HCT116 (cell line): Measurements from ENCODE around the gene STIM2. TPM values are rescaled to one million over a fixed set of nuclear protein-coding genes. Genes with fewer than 3 reads are reported as not detected.

Source experiments
- ATAC-seq: fragments of 200-7000 bp; cut with Tn5 transposase; 2 replicates; pipeline ENCODE4 v1.9.1; 2020; ENCODE audit warnings: mild to moderate bottlenecking, moderate library complexity
- BruUV-seq: library from RNA; stranded (reverse); fragments of 400-500 nt; replicated peaks from 2 replicates; lab custom pipeline; 2021; lab: Mats Ljungman, UMichigan
- CTCF ChIA-PET: fragments of 300-600 bp; sonication (Branson Sonifier 250); formaldehyde crosslinking; loops from one replicate; lab custom pipeline; 2021; ENCODE audit warnings: antibody characterized with exemption; lab: Charles Lee
- POLR2A ChIA-PET: fragments of 300-600, 350-600 bp; sonication (Branson Sonifier 250); formaldehyde crosslinking; loops from one replicate; lab custom pipeline; 2021; ENCODE audit warnings: antibody characterized with exemption; lab: Charles Lee
- RAD21 ChIA-PET, 2 experiments: fragments of 300-600 bp; sonication (Branson Sonifier 250); formaldehyde crosslinking; loops; one replicate each; lab custom pipeline; 2023; ENCODE audit warnings: low total read pairs in 2 of 2; ENCODE audit not compliant: uncharacterized antibody in 2 of 2, unreplicated experiment in 2 of 2, low non-redundant PET in 1 of 2; lab: Charles Lee
- DNase-seq: peaks from one replicate; pipeline ENCODE4 v3.0.0-alpha.2; 2010; ENCODE audit warnings: low read depth, low spot score
- H2AFZ ChIP-seq: fragments of 200-600 bp; shearing (Covaris generic), sonication (generic); 2 replicates; pipeline ENCODE4 v1.6.1; 2017; ENCODE audit warnings: low read depth, mixed run types, mixed read lengths, antibody characterized with exemption, low read length; ENCODE audit not compliant: poor library complexity, severe bottlenecking
- H3K27ac ChIP-seq: 2 replicates; pipeline ENCODE4 v1.5.1; 2012; ENCODE audit warnings: low read depth, low read length
- H3K27me3 ChIP-seq: fragments of 200-600 bp; sonication (generic); 2 replicates; pipeline ENCODE4 v1.6.1; 2016; ENCODE audit warnings: mixed run types, low read length, mixed read lengths; ENCODE audit not compliant: insufficient read depth
- H3K36me3 ChIP-seq, 2 experiments: fragments of 200-500 bp in 1 of 2; fragments of 200-600 bp in 1 of 2; sonication (Bioruptor generic) in 1 of 2; sonication (generic) in 1 of 2; 2 replicates each; pipeline versions ENCODE4 v1.5.1 to v1.6.1; 2014 to 2016; ENCODE audit warnings: low read length in 2 of 2, inconsistent platforms in 1 of 2, mixed read lengths in 1 of 2, mixed run types in 1 of 2; ENCODE audit not compliant: insufficient read depth in 2 of 2, control insufficient read depth in 1 of 2
- H3K4me1 ChIP-seq, 2 experiments: fragments of 200-600 bp in 1 of 2; sonication (generic) in 1 of 2; 2 replicates each; pipeline versions ENCODE4 v1.5.1 to v1.6.1; 2012 to 2017; ENCODE audit warnings: low read length in 2 of 2, inconsistent platforms in 1 of 2, mild to moderate bottlenecking in 1 of 2, mixed read lengths in 1 of 2, mixed run types in 1 of 2, moderate library complexity in 1 of 2; ENCODE audit not compliant: insufficient read depth in 2 of 2, control insufficient read depth in 1 of 2
- H3K4me2 ChIP-seq: fragments of 200-600 bp; sonication (generic); 2 replicates; pipeline ENCODE4 v1.6.1; 2017; ENCODE audit warnings: mixed run types, low read length, mixed read lengths
- H3K4me3 ChIP-seq, 2 experiments: fragments of 200-600 bp in 1 of 2; sonication (generic) in 1 of 2; replicated peaks in 1 of 2; 2 replicates each; pipeline ENCODE4 v1.5.1; 2011 to 2016; ENCODE audit warnings: low read length in 2 of 2, control low read depth in 1 of 2, low read depth in 1 of 2, mild to moderate bottlenecking in 1 of 2, mixed read lengths in 1 of 2, mixed run types in 1 of 2
- H3K79me2 ChIP-seq: fragments of 200-600 bp; sonication (generic); 2 replicates; pipeline ENCODE4 v1.6.1; 2017; ENCODE audit warnings: mild to moderate bottlenecking, mixed run types, low read length, moderate library complexity, mixed read lengths; ENCODE audit not compliant: insufficient read depth
- H3K9ac ChIP-seq: fragments of 200-600 bp; sonication (generic); 2 replicates; pipeline ENCODE4 v1.6.1; 2016; ENCODE audit warnings: low read length, mixed read lengths
- H3K9me2 ChIP-seq: fragments of 200-600 bp; sonication (generic), shearing (Covaris generic); 2 replicates; pipeline ENCODE4 v1.6.1; 2017; ENCODE audit warnings: mixed run types, mild to moderate bottlenecking, moderate library complexity; ENCODE audit not compliant: insufficient read depth
- H3K9me3 ChIP-seq, 2 experiments: fragments of 200-500 bp in 1 of 2; fragments of 200-600 bp in 1 of 2; sonication (Bioruptor generic) in 1 of 2; sonication (generic) in 1 of 2; 2 replicates each; pipeline ENCODE4 v1.6.1; 2014 to 2017; ENCODE audit warnings: low read length in 2 of 2, mixed read lengths in 2 of 2, inconsistent platforms in 1 of 2, low read depth in 1 of 2, mild to moderate bottlenecking in 1 of 2, mixed run types in 1 of 2, moderate library complexity in 1 of 2; ENCODE audit not compliant: control insufficient read depth in 1 of 2, insufficient read depth in 1 of 2
- H4K20me1 ChIP-seq: fragments of 200-600 bp; sonication (generic), shearing (Covaris generic); 2 replicates; pipeline ENCODE4 v1.6.1; 2017; ENCODE audit warnings: mixed run types, mild to moderate bottlenecking, moderate library complexity; ENCODE audit not compliant: insufficient read depth
- CTCF ChIP-seq, 3 experiments: fragments of 200-600 bp in 1 of 3; sonication (generic) in 1 of 3; IDR thresholded peaks in 2 of 3; conservative IDR thresholded peaks in 1 of 3; 2 replicates each; pipeline ENCODE4 v1.5.1; 2012 to 2017; ENCODE audit warnings: low read depth in 2 of 3, low read length in 2 of 3, antibody characterized with exemption in 1 of 3, borderline replicate concordance in 1 of 3, control low read depth in 1 of 3, mild to moderate bottlenecking in 1 of 3, mixed read lengths in 1 of 3, mixed run types in 1 of 3, moderate library complexity in 1 of 3; ENCODE audit not compliant: insufficient read depth in 1 of 3
- ELF1 ChIP-seq: IDR thresholded peaks from 2 replicates; pipeline ENCODE4 v1.6.1; 2012; ENCODE audit warnings: low read depth, borderline replicate concordance
- EZH2phosphoT487 ChIP-seq: fragments of 200-600 bp; IDR thresholded peaks from 2 replicates; pipeline ENCODE4 v1.6.1; 2018; ENCODE audit warnings: antibody characterized with exemption, borderline replicate concordance
- MAX ChIP-seq: IDR thresholded peaks from 2 replicates; pipeline ENCODE4 v1.6.1; 2012
- RAD21 ChIP-seq: IDR thresholded peaks from 2 replicates; pipeline ENCODE4 v1.6.1; 2012; ENCODE audit warnings: low read depth, mild to moderate bottlenecking
- REST ChIP-seq: IDR thresholded peaks from 2 replicates; pipeline ENCODE4 v1.6.1; 2012; ENCODE audit warnings: low read depth
- SIN3A ChIP-seq: IDR thresholded peaks from 2 replicates; pipeline ENCODE4 v1.6.1; 2012; ENCODE audit warnings: low read depth
- SP1 ChIP-seq: IDR thresholded peaks from 2 replicates; pipeline ENCODE4 v1.6.1; 2012; ENCODE audit warnings: low read depth
- SRF ChIP-seq: IDR thresholded peaks from 2 replicates; pipeline ENCODE4 v1.6.1; 2012; ENCODE audit warnings: low read depth
- YY1 ChIP-seq: IDR thresholded peaks from 2 replicates; pipeline ENCODE4 v1.6.1; 2011; ENCODE audit warnings: low read length, low read depth, moderate library complexity, mild to moderate bottlenecking; ENCODE audit not compliant: insufficient replicate concordance; ENCODE audit errors: extremely low read depth
- intact Hi-C: fragments of 100-400 bp; cut with micrococcal nuclease; formaldehyde crosslinking; loops from 2 replicates; pipeline ENCODE4 v1.10.0; 2022
- total RNA-seq: library from RNA; stranded (reverse); gene quantifications from one replicate; pipeline ENCODE4 v1.2.1, GENCODE V29; 2021; ENCODE audit not compliant: unreplicated experiment

Gene STIM2
- total RNA-seq, 1 experiment from 2014 or later: 65.9 TPM

GRCh38 chr4:27005501-27005900 is 144.9 kb downstream of the STIM2 start (continued):
- TF ChIP-seq YY1: no peak

DNA sequence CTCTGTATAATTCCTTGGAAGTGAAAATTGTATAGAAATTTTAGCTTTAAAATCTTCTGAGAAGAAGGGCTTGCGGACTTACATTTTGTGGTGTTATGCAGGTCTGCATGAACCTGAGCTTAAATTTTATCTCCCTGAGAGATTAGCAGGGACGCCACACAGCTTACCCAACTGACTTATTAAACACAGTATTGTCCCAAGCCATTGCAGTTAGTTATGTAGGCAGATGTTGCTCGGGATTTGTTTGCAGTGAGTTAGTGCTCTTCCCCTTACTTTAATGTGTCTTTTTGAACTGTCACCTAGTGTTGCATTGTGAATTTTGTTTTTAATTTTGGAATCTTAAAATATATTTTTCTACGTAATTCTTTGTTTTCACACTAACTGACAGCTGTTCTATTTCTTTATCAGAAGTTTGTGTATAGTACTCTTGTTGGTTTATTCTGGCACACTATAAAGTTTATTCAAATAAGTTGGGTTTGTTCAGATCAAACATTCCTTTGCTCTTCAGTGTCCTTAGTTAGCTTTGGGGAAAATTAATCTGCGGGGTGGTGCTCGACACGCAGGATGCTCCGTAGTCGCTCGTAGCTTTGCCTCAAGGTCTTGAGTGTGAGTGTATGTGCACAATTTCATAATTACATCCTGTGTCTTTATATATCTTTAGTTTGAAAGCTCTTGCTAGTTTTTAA is 145.4 kb downstream of the STIM2 start:
- Histone ChIP-seq H3K27ac (no peak overlapping the region), H3K9ac (no peak overlapping the region), H3K4me1 (peaks cover 0 to 6% of the 10 kb centered on the region in 2 experiments; a peak in 1 of 4 replicates), H2AFZ (no peak overlapping the region), H3K9me3 (no peaks in the 10 kb centered on the region), H3K36me3 (no peaks in the 10 kb centered on the region; a peak in 1 of 4 replicates), H3K79me2 (no peaks in the 10 kb centered on the region), H3K4me3 (no peak overlapping the region), H4K20me1 (no peaks in the 10 kb centered on the region), H3K27me3 (no peaks in the 10 kb centered on the region), H3K4me2 (no peak overlapping the region), H3K9me2 (no peaks in the 10 kb centered on the region)
- DNase-seq (no peak), ATAC-seq (no peak)
- intact Hi-C loops: loop anchor here (10.0 kb wide), 3 partner anchors 211 to 421 kb away; partner anchors contain the start of gene TBC1D19
- ChIA-PET POLR2A (no interaction called here), RAD21 (no interaction called here), CTCF (no interaction called here)
- TF ChIP-seq REST: no peak
- TF ChIP-seq EZH2phosphoT487: no peak
- no peak for TF ChIP-seq YY1
- TF ChIP-seq RAD21: no peak
- TF ChIP-seq SRF: no peak
- TF ChIP-seq MAX: no peak
- no peak for TF ChIP-seq SP1
- TF ChIP-seq CTCF (IDR thresholded peaks at IDR 0.05 in 2 of 3, conservative IDR thresholded peaks at IDR 0.05 in 1 of 3; ENCODE audit: borderline replicate concordance in 1 of 3, insufficient read depth in 1 of 3, low read depth in 2 of 3, low read length in 2 of 3): no peak
- TF ChIP-seq ELF1: no peak
- TF ChIP-seq SIN3A: no peak
- no TSS peak for BruUV-seq
